Suprapubic skin (tissue), 4 donors: ENCODE data around the gene SMIM33.

ENCODE experiments used
- POLR2A ChIP-seq, 2 donors: fragments of 450-650 bp; IDR thresholded peaks; one replicate each; pipeline ENCODE4 v1.6.1; 2017; ENCODE audit warnings: antibody characterized with exemption in 2 of 2, mild to moderate bottlenecking in 2 of 2, moderate library complexity in 2 of 2
- POLR2AphosphoS5 ChIP-seq, 3 donors: sonication (generic); formaldehyde crosslinking; IDR thresholded peaks; one replicate each; pipeline ENCODE4 v1.6.1; 2017; ENCODE audit warnings: antibody characterized with exemption in 3 of 3
- TF ChIP-seq, protein P1 (sequence below), 2 donors: fragments of 200-600 bp in 1 of 2; fragments of 450-650 bp in 1 of 2; sonication (generic) in 1 of 2; IDR thresholded peaks; one replicate each; pipeline ENCODE4 v1.5.1; 2016 to 2019; ENCODE audit warnings: antibody characterized with exemption in 2 of 2, mild to moderate bottlenecking in 1 of 2, moderate library complexity in 1 of 2

DNA sequence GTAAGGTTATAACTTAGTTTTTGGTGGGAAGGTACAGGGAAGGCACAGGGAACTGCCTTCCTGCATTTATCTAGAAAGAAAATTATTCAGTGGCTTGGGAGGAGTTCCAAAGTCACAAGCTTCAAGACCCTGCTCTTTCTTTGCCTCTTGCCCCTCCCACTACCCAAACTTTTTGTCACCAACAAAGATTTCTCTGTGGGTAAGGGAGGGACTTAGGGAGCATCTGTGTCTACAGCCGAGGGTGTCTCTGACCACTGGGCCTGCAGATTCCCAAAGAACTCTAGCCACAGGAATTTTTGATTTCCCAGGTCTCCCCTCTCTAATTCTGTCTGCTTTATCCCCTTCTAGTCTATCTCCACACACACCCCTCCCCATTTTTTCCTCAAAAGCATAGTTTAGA, 10.3 kb upstream of the SMIM33 start:
- TF ChIP-seq, protein P1, sequence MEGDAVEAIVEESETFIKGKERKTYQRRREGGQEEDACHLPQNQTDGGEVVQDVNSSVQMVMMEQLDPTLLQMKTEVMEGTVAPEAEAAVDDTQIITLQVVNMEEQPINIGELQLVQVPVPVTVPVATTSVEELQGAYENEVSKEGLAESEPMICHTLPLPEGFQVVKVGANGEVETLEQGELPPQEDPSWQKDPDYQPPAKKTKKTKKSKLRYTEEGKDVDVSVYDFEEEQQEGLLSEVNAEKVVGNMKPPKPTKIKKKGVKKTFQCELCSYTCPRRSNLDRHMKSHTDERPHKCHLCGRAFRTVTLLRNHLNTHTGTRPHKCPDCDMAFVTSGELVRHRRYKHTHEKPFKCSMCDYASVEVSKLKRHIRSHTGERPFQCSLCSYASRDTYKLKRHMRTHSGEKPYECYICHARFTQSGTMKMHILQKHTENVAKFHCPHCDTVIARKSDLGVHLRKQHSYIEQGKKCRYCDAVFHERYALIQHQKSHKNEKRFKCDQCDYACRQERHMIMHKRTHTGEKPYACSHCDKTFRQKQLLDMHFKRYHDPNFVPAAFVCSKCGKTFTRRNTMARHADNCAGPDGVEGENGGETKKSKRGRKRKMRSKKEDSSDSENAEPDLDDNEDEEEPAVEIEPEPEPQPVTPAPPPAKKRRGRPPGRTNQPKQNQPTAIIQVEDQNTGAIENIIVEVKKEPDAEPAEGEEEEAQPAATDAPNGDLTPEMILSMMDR (IDR thresholded peaks at IDR 0.05) = no peak
- TF ChIP-seq POLR2A (IDR thresholded peaks at IDR 0.05) = no peak
- TF ChIP-seq POLR2AphosphoS5 (IDR thresholded peaks at IDR 0.05) = no peak
